Parathyroid adenoma (tissue), 2 donors: ENCODE results near the gene SLC16A2.
"Not testable (repeated sequence)": the region's sequence is repeated elsewhere in the genome, so short reads cannot be mapped to it uniquely, and the experiment has no call there.

ENCODE experiments used
- H2AFZ ChIP-seq: fragments of 300-600 bp; sonication (generic); one replicate; pipeline ENCODE4 v1.7.0; 2017; ENCODE audit warnings: antibody characterized with exemption, mild to moderate bottlenecking
- H3K27ac ChIP-seq: fragments of 300-600 bp; sonication (generic); one replicate; pipeline ENCODE4 v1.7.0; 2017
- H3K27me3 ChIP-seq: fragments of 300-600 bp; sonication (generic); one replicate; pipeline ENCODE4 v1.7.0; 2017; ENCODE audit warnings: low read length; ENCODE audit not compliant: control insufficient read depth, insufficient read depth
- H3K36me3 ChIP-seq: fragments of 300-600 bp; sonication (generic); one replicate; pipeline ENCODE4 v1.7.0; 2017; ENCODE audit warnings: low read length; ENCODE audit not compliant: control insufficient read depth, insufficient read depth
- H3K4me1 ChIP-seq: fragments of 300-600 bp; sonication (generic); one replicate; pipeline ENCODE4 v1.7.0; 2017; ENCODE audit warnings: control low read depth
- H3K4me2 ChIP-seq: fragments of 300-600 bp; sonication (generic); one replicate; pipeline ENCODE4 v1.7.0; 2017; ENCODE audit warnings: low read length
- H3K4me3 ChIP-seq: fragments of 300-600 bp; sonication (generic); one replicate; pipeline ENCODE4 v1.7.0; 2017; ENCODE audit warnings: low read depth, low read length
- H3K79me2 ChIP-seq: fragments of 300-600 bp; sonication (generic); one replicate; pipeline ENCODE4 v1.7.0; 2017; ENCODE audit warnings: control low read depth
- H3K9ac ChIP-seq: fragments of 300-600 bp; sonication (generic); one replicate; pipeline ENCODE4 v1.7.0; 2017; ENCODE audit warnings: mild to moderate bottlenecking
- H3K9me3 ChIP-seq: fragments of 300-600 bp; sonication (generic); one replicate; pipeline ENCODE4 v1.7.0; 2017; ENCODE audit warnings: low read length; ENCODE audit not compliant: control insufficient read depth
- TF ChIP-seq, protein P1 (sequence below): fragments of 300-600 bp; sonication (generic); IDR thresholded peaks from one replicate; pipeline ENCODE4 v1.7.0; 2017; ENCODE audit warnings: antibody characterized with exemption, mild to moderate bottlenecking
- donor health status: primary hyperparathyroidism.

SLC16A2 gene

DNA sequence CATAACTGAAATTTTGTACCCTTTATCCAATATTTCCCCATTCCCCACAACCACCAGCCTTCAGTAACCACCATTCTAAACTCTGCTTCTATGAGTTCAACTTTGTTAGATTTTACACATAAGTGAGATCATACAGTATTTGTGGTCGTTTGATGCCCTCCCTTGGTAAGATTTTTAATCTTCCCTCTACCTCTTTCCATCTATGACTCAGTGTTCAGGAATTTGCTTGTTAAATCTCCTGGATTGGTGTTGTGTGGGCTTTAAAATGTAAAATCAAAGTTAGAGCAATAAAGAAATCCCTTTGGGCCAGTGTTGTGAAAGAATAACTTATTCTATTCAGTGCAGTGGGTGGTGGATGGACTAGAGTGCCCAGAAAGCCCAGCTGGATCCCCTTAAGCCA, 37.4 kb downstream of the SLC16A2 start:
- TF ChIP-seq, protein P1, sequence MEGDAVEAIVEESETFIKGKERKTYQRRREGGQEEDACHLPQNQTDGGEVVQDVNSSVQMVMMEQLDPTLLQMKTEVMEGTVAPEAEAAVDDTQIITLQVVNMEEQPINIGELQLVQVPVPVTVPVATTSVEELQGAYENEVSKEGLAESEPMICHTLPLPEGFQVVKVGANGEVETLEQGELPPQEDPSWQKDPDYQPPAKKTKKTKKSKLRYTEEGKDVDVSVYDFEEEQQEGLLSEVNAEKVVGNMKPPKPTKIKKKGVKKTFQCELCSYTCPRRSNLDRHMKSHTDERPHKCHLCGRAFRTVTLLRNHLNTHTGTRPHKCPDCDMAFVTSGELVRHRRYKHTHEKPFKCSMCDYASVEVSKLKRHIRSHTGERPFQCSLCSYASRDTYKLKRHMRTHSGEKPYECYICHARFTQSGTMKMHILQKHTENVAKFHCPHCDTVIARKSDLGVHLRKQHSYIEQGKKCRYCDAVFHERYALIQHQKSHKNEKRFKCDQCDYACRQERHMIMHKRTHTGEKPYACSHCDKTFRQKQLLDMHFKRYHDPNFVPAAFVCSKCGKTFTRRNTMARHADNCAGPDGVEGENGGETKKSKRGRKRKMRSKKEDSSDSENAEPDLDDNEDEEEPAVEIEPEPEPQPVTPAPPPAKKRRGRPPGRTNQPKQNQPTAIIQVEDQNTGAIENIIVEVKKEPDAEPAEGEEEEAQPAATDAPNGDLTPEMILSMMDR, result no peak
- Histone ChIP-seq H3K27ac (no peak overlapping the region), H3K79me2 (no peaks in the 10 kb centered on the region)

GRCh38 chrX:74461384-74461783, 40.1 kb downstream of the SLC16A2 start:
- Histone ChIP-seq H3K9me3 (no peaks in the 10 kb centered on the region), H3K4me1 (no peaks in the 10 kb centered on the region), H3K79me2 (no peaks in the 10 kb centered on the region), H2AFZ (no peak overlapping the region), H3K27me3 (no peaks in the 10 kb centered on the region), H3K36me3 (no peaks in the 10 kb centered on the region), H3K4me2 (no peak overlapping the region), H3K4me3 (no peak overlapping the region), H3K9ac (no peak overlapping the region), H3K27ac (no peak overlapping the region)
- TF ChIP-seq, protein P1, result no peak

More for the DNA sequence above, 37.4 kb downstream of the SLC16A2 start:
- H3K4me3 ChIP-seq, result no peak overlapping the region
- H3K4me1 ChIP-seq, result no peaks in the 10 kb centered on the region
- H3K9ac ChIP-seq, result no peak overlapping the region
- no peak overlapping the region for H2AFZ ChIP-seq
- no peak overlapping the region for H3K4me2 ChIP-seq
- no peaks in the 10 kb centered on the region for H3K27me3 ChIP-seq
- H3K9me3 ChIP-seq, result no peaks in the 10 kb centered on the region
- no peaks in the 10 kb centered on the region for H3K36me3 ChIP-seq

DNA sequence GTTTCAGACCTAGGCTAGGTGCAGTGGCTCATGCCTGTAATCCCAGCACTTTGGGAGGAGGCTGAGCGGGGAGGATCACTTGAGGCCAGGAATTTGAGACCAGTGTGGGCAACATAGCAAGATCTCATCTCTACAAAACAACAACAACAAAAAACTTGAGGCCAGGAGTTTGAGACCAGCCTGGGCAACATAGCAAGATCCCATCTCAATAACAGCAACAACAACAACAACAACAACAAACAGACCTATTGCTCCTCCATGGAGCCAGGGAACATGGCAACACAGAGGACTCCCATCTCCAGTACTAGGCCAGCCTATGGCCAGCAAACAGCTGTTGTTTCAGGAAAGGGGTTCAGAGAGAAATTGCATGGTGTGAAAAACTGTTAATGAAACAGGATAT, 43.4 kb downstream of the SLC16A2 start:
- no peaks in the 10 kb centered on the region for H3K79me2 ChIP-seq
- H3K9ac ChIP-seq, result no peak overlapping the region
- no peaks in the 10 kb centered on the region for H3K36me3 ChIP-seq
- TF ChIP-seq, protein P1, result no peak
- H3K27me3 ChIP-seq, result no peaks in the 10 kb centered on the region
- no peaks in the 10 kb centered on the region for H3K4me1 ChIP-seq
- H3K4me2 ChIP-seq, result no peak overlapping the region
- no peak overlapping the region for H3K27ac ChIP-seq
- no peaks in the 10 kb centered on the region for H3K9me3 ChIP-seq
- H2AFZ ChIP-seq, result no peak overlapping the region
- no peak overlapping the region for H3K4me3 ChIP-seq

DNA sequence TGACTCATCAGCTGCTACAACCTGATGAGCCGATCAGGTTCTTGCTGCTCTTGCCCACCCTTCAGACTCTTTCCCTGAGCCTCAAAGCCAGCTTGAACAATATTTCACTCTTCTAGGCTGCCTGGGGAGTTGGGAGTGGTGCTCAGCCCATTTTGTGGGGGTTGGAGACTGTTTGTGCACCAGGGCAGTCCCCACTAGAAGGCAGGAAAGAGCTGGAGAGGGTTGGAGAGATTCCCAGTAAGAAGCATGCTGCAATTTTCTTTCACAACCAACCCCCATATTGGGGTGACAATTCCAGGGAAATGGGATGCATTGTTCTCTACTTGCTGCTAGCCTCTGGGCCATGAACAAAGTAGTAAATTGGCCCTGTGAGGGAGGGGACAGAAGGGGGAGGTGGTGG, 44.1 kb downstream of the SLC16A2 start:
- Histone ChIP-seq H3K9ac (no peak overlapping the region), H3K79me2 (no peaks in the 10 kb centered on the region), H3K9me3 (no peaks in the 10 kb centered on the region), H2AFZ (no peak overlapping the region), H3K4me3 (no peak overlapping the region), H3K4me1 (no peaks in the 10 kb centered on the region), H3K4me2 (no peak overlapping the region), H3K27ac (no peak overlapping the region), H3K36me3 (no peaks in the 10 kb centered on the region), H3K27me3 (no peaks in the 10 kb centered on the region)
- TF ChIP-seq, protein P1, result no peak

DNA sequence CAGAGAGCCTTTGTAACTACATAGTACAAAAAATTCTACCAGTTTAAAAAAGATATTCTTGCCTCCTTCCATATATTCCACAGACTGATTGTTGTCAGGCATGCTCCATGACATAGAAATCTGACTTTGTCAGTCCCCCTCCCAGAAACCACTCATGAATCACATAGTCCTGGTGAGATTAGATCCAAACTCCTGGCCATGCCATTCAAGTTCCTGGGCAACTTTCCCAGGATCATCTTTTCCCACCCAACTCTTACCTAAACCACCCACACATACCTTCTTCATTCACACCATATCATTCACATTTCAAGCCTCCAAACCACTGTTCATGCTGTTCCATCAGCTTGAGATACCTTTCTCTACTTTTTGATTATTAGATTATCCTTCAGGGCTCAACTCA, 46.4 kb downstream of the SLC16A2 start:
- Histone ChIP-seq H3K79me2 (no peaks in the 10 kb centered on the region), H3K4me2 (no peak overlapping the region), H3K4me3 (no peak overlapping the region), H3K27me3 (no peaks in the 10 kb centered on the region), H3K4me1 (no peaks in the 10 kb centered on the region), H2AFZ (no peak overlapping the region), H3K9me3 (no peaks in the 10 kb centered on the region), H3K36me3 (no peaks in the 10 kb centered on the region), H3K27ac (no peak overlapping the region), H3K9ac (no peak overlapping the region)
- TF ChIP-seq, protein P1, result no peak

- not testable (repeated sequence) for H3K4me1 ChIP-seq, H3K79me2 ChIP-seq, H3K27ac ChIP-seq, H3K9me3 ChIP-seq, H3K9ac ChIP-seq, H3K36me3 ChIP-seq, H2AFZ ChIP-seq, H3K4me3 ChIP-seq, H3K4me2 ChIP-seq, H3K27me3 ChIP-seq
Observed at GRCh38 chrX:74473116-74473515, 51.8 kb downstream of the SLC16A2 start.
